ENCODE results near the gene PARD3B.

- TF ChIP-seq, protein P1, sequence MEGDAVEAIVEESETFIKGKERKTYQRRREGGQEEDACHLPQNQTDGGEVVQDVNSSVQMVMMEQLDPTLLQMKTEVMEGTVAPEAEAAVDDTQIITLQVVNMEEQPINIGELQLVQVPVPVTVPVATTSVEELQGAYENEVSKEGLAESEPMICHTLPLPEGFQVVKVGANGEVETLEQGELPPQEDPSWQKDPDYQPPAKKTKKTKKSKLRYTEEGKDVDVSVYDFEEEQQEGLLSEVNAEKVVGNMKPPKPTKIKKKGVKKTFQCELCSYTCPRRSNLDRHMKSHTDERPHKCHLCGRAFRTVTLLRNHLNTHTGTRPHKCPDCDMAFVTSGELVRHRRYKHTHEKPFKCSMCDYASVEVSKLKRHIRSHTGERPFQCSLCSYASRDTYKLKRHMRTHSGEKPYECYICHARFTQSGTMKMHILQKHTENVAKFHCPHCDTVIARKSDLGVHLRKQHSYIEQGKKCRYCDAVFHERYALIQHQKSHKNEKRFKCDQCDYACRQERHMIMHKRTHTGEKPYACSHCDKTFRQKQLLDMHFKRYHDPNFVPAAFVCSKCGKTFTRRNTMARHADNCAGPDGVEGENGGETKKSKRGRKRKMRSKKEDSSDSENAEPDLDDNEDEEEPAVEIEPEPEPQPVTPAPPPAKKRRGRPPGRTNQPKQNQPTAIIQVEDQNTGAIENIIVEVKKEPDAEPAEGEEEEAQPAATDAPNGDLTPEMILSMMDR (IDR thresholded peaks at IDR 0.05) = no peak
- TF ChIP-seq POLR2A (IDR thresholded peaks at IDR 0.05) = no peak
These were observed 1041.4 kb downstream of the PARD3B start for GRCh38 chr2:205586626-205587025.
